GM12865 (cell line): Measurements from ENCODE around the gene KLF7.

ENCODE experiments used
- DNase-seq: peaks from one replicate; pipeline ENCODE4 v3.0.0; 2010; ENCODE audit warnings: low read depth
- H3K4me3 ChIP-seq: 2 replicates; pipeline ENCODE4 v1.5.1; 2011; ENCODE audit warnings: mild to moderate bottlenecking, low read depth, low read length, control low read depth
- CTCF ChIP-seq: IDR thresholded peaks from 2 replicates; pipeline ENCODE4 v1.5.1; 2011; ENCODE audit warnings: low read length, control low read depth, low read depth, inconsistent platforms; ENCODE audit not compliant: insufficient read depth; ENCODE audit errors: missing control alignments

The KLF7 gene

GRCh38 chr2:207135340-207135739, 30.4 kb downstream of the KLF7 start:
- TF ChIP-seq CTCF: no peak
- H3K4me3 ChIP-seq: no peak overlapping the region

GRCh38 chr2:207133820-207134519, 31.8 kb downstream of the KLF7 start:
- no peak for TF ChIP-seq CTCF
- no peak for DNase-seq
- no peak overlapping the region for H3K4me3 ChIP-seq

More at GRCh38 chr2:207135340-207135739, 30.4 kb downstream of the KLF7 start:
- no peak for DNase-seq

GRCh38 chr2:207133458-207133819, 32.3 kb downstream of the KLF7 start:
- H3K4me3 ChIP-seq: no peak overlapping the region
- DNase-seq: no peak

GRCh38 chr2:207132019-207132418, 33.7 kb downstream of the KLF7 start:
- no peak overlapping the region for H3K4me3 ChIP-seq
- DNase-seq: no peak
- TF ChIP-seq CTCF: no peak

More at GRCh38 chr2:207133458-207133819, 32.3 kb downstream of the KLF7 start:
- no peak for TF ChIP-seq CTCF

GRCh38 chr2:207131594-207131993, 34.2 kb downstream of the KLF7 start:
- no peak for TF ChIP-seq CTCF
- DNase-seq: no peak
- no peak overlapping the region for H3K4me3 ChIP-seq

GRCh38 chr2:207130958-207131521, 34.7 kb downstream of the KLF7 start:
- H3K4me3 ChIP-seq: no peak overlapping the region
- TF ChIP-seq CTCF: no peak
- no peak for DNase-seq

DNA sequence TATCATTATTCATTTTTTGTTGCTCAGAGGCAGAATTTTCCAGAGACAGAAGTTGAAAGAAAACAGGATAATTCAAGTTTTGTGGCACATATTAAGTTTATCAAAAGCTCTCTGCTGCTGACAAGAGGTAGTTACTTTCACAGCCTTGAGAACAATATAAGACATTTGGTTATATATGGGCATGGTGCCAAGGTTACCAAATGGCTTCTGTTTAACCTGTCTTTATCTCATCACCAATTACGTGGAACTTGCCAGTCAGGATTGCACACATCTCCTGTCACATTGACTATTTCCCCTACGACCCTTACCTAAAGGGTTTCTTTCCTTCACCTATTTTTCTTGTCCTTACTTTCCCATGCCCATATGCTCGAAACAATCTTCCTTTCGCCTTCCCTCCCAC, 35.9 kb downstream of the KLF7 start:
- no peak overlapping the region for H3K4me3 ChIP-seq
- DNase-seq: no peak
- TF ChIP-seq CTCF: no peak
